ENCODE data around the gene SYNE4. TPM values are rescaled to one million over a fixed set of nuclear protein-coding genes. Genes with fewer than 3 reads are reported as not detected.
A peak's percentile ranks its signal among the peaks of the same experiment; 100 is the strongest.

Gene SYNE4
- total RNA-seq, 1 donor from 2014 or later = 5.3 TPM

- no peak for DNase-seq (ENCODE audit: low read depth)
- peak overlapping the region; percentile 92 for H3K4me3 ChIP-seq (ENCODE audit: low read depth, low read length)
- peak; percentile 15 for TF ChIP-seq CTCF (conservative IDR thresholded peaks at IDR 0.05; ENCODE audit: low read depth, low read length)
Observed at GRCh38 chr19:35993923-35994598, 14.6 kb downstream of the SYNE4 start.

GRCh38 chr19:35992907-35993765 is 15.5 kb downstream of the SYNE4 start:
- H3K4me3 ChIP-seq (ENCODE audit: low read depth, low read length) = no peak overlapping the region
- DNase-seq (ENCODE audit: low read depth) = no peak
- no peak for TF ChIP-seq CTCF (conservative IDR thresholded peaks at IDR 0.05; ENCODE audit: low read depth, low read length)

- DNase-seq (ENCODE audit: low read depth) = peak; percentile 29
- H3K4me3 ChIP-seq (ENCODE audit: low read depth, low read length) = no peak overlapping the region
- no peak for TF ChIP-seq CTCF (conservative IDR thresholded peaks at IDR 0.05; ENCODE audit: low read depth, low read length)
Observed at GRCh38 chr19:35991731-35992450, 16.7 kb downstream of the SYNE4 start.

GRCh38 chr19:35990771-35991730 is 17.6 kb downstream of the SYNE4 start:
- no peak overlapping the region for H3K4me3 ChIP-seq (ENCODE audit: low read depth, low read length)
- no peak for DNase-seq (ENCODE audit: low read depth)
- no peak for TF ChIP-seq CTCF (conservative IDR thresholded peaks at IDR 0.05; ENCODE audit: low read depth, low read length)

GRCh38 chr19:35990156-35990555 is 18.5 kb downstream of the SYNE4 start:
- no peak for TF ChIP-seq CTCF (conservative IDR thresholded peaks at IDR 0.05; ENCODE audit: low read depth, low read length)
- DNase-seq (ENCODE audit: low read depth) = no peak
- no peak overlapping the region for H3K4me3 ChIP-seq (ENCODE audit: low read depth, low read length)

- H3K4me3 ChIP-seq (ENCODE audit: low read depth, low read length) = no peak overlapping the region
- no peak for DNase-seq (ENCODE audit: low read depth)
- TF ChIP-seq CTCF (conservative IDR thresholded peaks at IDR 0.05; ENCODE audit: low read depth, low read length) = no peak
Observed at GRCh38 chr19:35988824-35989223, 19.8 kb downstream of the SYNE4 start.
